Left ventricle myocardium superior (tissue), 1 donor: ENCODE results near the gene AJAP1. TPM values are rescaled to one million over a fixed set of nuclear protein-coding genes. Genes with fewer than 3 reads are reported as not detected.
A peak's percentile ranks its signal among the peaks of the same experiment; 100 is the strongest.

Source experiments
- ATAC-seq: fragments of 200-7000 bp; cut with Tn5 transposase; one replicate; pipeline ENCODE4 v1.9.1; 2020; ENCODE audit warnings: mild to moderate bottlenecking, moderate library complexity
- DNase-seq: peaks from one replicate; pipeline ENCODE4 v3.0.0-alpha.2; 2020
- intact Hi-C: fragments of 100-400 bp; cut with micrococcal nuclease; formaldehyde crosslinking; loops from one replicate; pipeline ENCODE4 v1.11.0; 2022
- total RNA-seq: library from RNA; stranded (reverse); fragmentation: NEBNext Ultra II Directional; extraction: Animal tissue kit (Norgen Biotek cat#: 25700); gene quantifications from one replicate; pipeline ENCODE4 v1.2.1, GENCODE V29; 2021
- donor health status: DM: no; HTN: yes; CAD: no; lungs with severe emphysema.

The AJAP1 gene
- total RNA-seq, 1 donor from 2014 or later: 0.05 TPM

DNA sequence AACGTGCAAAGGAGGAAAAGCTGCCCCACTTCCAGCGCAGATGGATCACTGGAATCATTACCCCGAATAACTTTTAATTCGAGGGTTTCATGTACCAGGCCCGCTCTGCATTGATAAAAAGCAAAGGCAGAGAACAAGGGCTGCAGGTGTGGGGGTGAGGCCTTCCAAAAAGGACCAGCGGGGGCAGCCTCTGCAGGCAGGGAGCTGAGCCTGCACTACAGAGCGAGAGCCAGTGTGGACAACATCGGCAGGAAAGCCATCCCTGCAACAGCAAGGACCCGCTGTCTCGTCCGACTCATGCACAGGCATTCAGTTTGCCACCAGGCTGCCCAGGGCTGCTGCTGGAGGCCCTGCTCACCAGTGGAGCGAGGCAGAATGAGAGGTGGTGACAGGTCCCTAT lies 27.1 kb upstream of the AJAP1 start:
- DNase-seq (no peak), ATAC-seq (no peak)
- intact Hi-C loops: no loop called here

DNA sequence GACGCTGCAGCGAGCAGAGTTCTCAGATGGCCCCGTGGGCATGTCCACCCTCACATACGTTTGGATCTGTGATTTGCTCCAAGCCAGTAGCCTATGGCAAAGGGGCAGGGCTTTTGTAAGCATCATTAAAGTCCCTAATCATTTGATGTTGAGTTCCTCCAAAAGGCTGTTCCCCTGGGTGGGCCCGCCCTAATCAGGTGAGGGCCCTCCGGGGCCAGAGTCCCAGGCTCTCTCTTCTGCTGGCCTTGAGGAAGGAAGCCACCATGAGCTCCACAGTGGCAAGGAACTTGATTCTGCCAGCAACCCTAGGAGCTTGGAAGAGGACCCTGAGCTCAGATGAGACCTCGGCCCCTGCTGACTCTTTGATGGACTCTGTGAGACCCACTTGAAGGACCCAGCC lies 25.4 kb upstream of the AJAP1 start:
- intact Hi-C loops: no loop called here
- DNase-seq: no peak
- no peak for ATAC-seq

DNA sequence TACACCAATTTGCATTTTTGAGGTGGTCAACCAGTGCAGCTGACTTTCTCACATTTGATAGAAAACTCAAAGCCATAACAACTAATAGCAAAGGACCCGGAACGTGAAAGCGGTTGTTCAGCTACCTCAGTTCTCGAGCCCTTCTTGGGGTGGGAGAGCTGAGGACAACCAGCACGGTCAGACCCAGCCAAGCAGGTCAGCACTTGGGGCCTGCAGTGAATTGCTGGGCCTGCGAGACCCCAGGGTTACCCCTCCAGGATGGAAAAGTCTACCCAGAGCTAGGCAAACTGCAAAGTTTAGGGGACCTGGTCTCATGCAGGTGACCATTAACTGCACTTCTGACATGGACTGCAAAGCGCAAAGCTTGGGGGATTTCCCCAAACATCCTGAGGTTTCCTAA lies 23.8 kb upstream of the AJAP1 start:
- DNase-seq (no peak), ATAC-seq (no peak)
- intact Hi-C loops: no loop called here

DNA sequence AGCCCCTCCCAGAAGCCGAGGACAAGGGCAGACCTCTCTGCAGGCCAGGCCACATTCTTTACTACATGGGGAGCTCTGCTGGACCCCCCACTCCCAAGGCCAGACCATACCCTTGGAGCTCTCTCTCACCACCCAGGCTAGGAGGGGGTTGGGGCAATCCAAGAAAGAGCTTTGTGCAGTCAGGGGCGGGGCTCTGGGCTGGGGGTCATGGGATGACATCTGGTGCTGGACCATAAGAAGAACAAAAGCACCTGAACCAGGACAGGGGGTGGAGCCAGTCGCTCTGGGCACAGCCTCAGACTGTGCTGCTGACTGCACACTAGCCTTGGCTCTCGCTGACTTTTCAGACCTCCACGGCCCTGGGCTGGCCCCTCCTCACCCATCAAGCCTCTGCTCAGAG lies 23.1 kb upstream of the AJAP1 start:
- intact Hi-C loops: no loop called here
- no peak for DNase-seq

DNA sequence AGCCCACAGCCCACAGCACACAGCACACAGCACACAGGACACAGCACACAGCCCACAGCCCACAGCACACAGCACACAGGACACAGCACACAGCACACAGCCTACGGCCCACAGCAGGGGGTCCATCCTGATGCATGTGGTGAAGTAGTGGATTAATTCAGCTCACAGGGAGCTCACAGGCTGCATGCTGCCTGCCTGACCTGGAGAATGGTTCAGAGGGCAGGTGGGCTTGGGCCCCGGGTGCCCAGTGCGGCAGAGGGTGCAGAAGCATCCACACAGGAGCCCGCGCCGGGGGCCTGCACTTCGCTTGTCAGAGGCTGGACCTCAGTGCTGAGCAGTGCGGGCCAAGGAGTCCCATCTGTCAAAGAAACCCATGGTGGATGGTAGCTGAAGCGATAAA lies 21.1 kb upstream of the AJAP1 start:
- intact Hi-C loops: no loop called here
- DNase-seq: no peak
- ATAC-seq: no peak

More for the DNA sequence above, 23.1 kb upstream of the AJAP1 start:
- ATAC-seq: no peak

DNA sequence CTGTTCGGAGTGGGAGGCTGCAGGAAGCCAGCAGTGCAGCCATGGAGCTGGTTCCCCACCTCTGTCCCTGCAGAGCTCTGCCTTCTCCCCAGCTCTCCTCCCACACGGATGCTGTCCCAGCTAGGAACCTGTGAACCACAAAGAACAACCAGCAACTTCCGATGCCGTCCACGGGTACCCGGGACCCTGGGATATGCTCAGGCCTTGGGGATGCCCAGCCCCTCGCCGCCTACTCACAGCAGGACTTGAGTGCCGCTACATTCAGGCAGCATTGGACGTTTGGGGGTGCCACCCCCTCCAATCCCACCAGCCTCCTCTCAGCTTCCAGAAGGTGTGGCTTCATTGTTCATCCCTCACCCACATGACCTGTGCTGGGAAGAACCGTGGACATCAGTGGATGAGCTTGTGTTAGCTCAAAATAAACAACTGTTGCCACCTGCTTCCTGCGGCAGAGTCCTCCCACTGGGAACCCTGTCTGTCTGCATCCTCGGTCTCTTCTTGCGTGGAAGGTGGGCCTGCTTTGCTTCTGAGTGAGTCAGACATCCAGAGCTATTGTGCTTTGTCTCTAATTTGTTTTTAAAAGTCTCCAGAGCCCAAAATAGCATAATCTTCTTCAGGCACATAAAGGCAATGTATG lies 20.1 kb upstream of the AJAP1 start:
- intact Hi-C loops: no loop called here
- DNase-seq (no peak), ATAC-seq (no peak)

DNA sequence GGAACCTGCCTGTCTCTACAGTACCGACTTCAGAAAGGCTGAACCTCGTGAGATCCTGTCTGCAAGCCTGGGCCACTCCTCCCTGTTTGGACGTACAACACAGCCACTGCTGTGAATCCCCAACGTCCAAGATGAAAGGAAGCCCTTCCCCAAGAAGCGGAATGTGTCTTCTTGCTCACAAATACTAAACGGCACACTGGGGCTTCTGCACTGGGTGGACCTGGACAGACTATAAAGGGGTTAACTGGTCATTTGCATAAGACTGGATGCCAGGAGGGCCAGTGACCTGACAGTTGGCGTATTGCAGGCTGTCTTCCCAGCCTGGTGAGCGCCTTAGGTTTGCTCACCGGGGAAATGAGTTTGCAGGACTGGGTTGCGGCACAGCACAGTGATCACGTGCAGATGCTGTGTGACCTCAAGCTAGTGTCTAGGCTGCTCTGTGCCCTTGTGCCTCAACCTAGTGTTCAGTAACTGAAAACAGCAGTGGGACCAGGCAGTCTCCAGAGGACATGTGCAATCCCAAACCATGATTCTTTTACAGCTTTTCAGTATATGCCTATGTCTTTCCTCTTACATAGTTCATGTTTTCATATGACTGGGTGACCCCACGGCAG lies 19.5 kb upstream of the AJAP1 start:
- DNase-seq: no peak

DNA sequence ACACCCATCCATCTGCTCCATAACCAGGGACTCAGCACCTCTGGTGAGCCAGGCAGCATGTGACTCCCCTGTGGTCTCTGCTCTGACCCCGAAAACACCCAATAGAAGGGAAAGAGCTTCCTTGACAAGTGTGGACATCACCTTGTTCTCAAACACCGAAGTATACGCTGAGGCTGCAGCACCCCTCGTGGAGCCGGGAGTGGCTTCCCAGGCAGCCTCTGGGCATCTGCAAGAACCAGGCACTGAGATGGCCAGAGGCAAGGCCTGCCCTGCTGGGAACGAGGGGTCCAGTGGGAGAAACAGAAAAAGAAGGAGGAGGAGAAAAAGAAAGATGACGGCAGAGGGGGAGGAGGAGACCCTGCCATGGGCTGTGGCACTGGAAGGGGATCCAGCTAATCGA lies 18.2 kb upstream of the AJAP1 start:
- intact Hi-C loops: no loop called here
- ATAC-seq (no peak), DNase-seq (no peak)

More for the DNA sequence above, 19.5 kb upstream of the AJAP1 start:
- no peak for ATAC-seq
- intact Hi-C loops: no loop called here

DNA sequence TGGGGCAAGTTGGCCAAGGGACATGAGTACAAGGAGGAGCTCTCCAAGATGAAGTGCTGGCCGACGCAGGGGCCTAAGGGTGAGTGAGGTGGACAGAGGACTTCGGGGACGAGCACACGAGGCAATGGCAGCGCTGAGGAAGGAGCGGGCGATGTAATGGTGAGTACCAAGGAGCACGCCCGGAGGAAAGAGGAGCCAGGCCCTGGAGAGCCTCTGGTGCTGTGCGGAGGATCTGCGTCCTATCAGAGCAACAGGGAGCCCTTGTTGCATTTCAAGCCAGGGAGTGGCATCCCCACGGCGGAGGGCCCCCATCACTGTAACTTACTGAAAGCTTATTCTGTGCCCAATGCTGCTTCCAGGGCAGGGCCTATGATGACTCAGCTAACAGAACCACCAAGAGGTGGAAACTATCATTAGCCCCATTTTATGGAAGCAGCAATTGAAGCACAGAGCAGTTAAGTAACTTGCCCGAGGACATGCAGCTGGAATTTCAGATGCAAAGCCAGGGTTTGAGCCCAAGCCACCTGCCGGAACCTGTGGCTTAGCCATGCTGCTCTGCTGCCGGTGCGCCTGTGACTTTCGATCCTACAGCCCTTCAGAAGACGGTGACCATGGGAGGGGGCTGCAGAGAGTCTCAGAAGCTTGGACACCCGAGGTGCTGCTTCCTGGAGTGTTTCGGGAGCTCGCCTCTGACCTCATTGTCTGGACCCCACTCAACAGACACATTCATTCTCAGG lies 17.6 kb upstream of the AJAP1 start:
- DNase-seq (no peak), ATAC-seq (no peak)
- intact Hi-C loops: no loop called here

DNA sequence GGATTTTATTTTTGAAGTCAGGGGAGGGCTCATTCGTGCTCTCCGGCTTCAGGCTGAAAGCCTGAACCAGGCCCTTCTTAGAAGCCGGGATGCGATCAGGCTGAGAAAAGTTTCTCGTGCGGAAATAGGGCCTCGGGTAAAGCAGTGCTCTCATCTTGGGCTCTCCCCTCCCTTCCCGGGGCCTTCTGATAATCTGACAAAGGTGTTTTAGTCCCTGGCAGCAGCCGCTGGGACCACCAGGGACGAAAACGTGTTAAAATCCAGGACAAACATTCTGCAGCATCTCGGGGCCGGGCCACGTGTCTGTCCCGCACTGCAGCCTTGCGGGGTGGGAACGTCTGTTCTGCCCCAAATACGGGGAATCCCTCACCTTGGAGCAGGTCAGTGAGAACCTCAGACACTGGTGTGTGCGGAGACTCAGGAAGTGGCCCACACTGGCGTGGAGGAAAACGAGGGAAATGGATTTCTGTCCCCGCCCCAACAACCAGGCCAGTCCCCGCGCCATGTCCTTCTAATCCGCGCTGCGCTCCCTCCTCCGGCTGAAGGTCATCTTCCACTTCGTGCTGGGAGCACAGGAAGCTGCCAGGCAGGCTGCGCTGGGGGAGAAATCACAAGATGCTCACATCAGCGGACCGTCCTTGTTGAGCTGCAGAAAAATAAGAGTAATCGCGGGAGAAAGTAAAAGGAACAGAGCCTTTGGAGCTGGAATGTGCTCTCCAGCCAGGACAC lies 16.6 kb upstream of the AJAP1 start:
- ATAC-seq (no peak), DNase-seq (no peak)
- intact Hi-C loops: no loop called here

DNA sequence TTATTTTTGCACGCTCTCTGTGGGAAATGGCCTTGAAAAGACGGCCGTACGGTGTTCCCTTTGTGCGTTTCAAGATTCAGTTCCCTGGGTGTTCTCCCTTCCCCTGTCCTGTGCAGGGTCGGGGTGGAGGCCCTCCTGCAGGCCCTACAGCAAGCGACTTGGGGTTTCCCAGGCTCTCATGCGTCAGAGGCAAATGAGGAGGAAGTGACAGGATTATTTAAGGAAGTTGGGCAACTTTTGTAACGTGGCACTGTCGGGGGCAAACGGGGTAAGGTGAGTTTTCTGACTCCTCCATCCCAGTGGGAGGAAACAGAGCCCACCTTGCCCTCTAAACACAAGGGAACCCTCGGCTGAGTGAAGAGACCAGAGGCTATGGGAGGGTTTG lies 16.1 kb upstream of the AJAP1 start:
- DNase-seq: no peak
- ATAC-seq: no peak
- intact Hi-C loops: no loop called here

DNA sequence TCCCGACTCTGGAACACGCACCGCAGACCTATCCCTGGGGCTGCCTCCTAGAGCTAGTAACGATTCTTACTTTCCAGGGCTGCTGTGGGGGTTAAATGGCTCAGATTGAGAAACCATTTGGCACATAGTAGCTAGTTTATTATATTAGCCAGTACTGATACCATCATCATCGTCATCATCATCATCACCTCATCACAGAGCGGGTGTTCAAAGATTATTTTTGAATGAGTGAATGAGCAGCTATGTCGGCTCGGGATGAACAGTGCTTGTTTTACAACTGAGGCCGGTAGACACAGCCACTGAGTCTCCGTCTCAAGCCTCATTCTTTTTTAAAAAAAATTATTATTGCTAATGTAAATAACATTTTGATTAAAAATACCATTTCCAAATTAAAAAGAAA lies 13.5 kb upstream of the AJAP1 start:
- ATAC-seq (no peak), DNase-seq (no peak)
- intact Hi-C loops: no loop called here

DNA sequence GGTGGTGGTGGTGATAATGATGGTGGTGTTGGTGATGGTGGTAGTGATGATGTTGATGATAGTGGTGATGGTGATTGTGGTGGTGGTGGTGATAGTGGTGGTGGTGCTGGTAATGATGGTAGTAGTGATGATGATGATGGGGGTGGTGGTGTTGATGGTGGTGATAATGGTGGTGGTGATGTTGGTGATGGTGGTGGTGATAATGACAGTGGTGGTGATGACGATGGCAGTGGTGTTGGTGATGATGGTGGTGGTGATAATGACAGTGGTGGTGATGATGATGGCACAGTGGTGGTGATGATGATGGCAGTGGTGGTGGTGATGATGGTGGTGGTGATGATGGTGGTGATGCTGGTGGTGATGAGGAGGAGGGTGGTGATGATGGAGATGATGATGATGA lies 7.0 kb upstream of the AJAP1 start:
- ATAC-seq (no peak), DNase-seq (no peak)
- intact Hi-C loops: no loop called here

DNA sequence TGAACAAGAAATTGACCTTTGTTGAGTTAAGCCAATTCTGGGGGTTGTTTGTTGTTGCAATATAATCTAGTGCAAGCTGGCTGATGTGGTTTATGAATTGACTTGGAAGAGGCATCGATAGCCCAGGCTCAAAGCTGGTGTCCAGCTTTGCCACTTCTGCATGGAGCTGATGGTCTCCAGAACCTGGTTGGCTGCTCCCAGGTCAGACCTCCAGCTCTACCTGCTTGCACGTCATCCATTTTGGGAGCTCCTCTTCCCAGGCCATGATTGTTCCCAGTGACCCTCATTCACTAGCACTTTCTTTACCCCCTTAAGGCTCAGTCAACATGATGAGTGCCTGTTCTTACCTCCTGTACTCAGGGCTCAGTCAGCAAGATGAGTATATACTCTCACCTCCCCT lies 5.8 kb upstream of the AJAP1 start:
- DNase-seq (no peak), ATAC-seq (no peak)
- intact Hi-C loops: no loop called here

DNA sequence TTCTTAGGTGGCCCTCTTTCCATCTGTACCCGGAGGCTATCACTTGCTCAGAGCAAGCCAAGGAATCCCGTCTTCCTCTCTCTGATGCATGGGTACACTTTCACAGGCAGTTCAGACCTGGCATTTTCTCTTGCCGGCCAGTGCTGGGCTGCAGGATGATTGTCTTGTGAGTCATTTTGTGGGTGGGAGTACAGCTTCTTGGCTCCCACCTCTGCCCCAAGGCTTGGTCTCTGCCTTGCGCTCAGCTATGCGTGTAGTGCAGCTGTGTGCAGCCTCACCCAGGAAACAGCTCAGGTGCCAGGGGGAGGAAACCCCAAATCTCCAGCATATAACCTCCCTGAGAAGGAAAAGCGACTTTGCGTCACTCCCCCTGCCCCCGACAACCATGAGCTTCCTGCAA lies 3.9 kb upstream of the AJAP1 start:
- ATAC-seq (no peak), DNase-seq (no peak)
- intact Hi-C loops: no loop called here

DNA sequence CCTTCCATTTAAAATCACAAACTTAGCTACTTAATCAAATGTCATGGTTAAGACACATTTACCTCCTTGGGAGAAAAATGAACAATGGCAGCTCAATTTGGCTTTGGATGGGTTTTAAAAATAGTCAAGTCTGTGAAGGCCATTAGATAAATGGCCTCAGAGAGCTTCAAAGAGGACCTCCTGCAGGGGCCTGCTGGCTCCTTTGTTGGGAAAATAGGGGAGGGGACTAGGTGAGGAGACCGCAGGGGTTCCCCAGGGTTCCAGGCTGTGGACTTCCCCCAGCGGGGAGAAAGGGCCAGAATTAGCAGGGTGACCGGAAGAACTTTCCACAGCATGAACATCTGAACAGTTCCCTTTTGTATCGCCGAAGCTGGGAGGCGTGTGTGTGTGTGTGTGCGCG lies 3.4 kb upstream of the AJAP1 start:
- ATAC-seq (no peak), DNase-seq (no peak)
- intact Hi-C loops: no loop called here

DNA sequence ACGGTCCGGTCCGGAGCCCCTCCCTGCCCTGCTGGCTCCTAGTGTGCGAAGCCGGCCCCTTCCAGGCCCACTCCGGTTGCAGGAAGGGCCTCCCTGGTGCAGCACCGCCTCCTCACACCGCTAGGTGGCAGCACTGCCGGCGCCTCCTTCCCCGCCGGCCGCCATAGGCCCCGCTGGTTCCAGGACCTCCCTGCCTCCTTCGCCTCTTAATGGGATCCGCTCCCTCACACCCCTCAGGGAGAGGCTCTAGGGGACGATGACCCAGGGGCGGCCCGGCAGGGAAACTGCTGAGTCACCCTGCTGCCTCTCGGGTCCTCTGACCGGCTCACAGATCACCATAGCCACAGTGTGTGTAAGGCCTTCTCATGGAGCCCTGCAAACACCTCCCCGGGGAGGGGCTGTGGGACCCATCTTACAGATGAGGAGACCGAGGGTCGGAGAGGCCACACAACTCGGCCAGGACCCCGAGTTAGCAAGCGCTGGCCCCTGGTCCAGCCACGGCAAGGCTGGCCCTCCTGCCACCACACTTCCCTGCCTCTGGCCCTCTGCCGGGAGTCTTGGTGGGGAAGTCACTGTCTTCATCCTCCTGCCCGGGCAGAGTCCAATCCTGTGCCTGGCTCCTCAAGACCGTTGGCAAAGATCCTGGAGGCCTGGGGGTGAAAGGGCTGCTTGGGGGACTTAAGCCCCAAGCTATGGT lies 1.6 kb upstream of the AJAP1 start:
- intact Hi-C loops: no loop called here
- DNase-seq: peak; percentile 68
- peak; percentile 79 for ATAC-seq

DNA sequence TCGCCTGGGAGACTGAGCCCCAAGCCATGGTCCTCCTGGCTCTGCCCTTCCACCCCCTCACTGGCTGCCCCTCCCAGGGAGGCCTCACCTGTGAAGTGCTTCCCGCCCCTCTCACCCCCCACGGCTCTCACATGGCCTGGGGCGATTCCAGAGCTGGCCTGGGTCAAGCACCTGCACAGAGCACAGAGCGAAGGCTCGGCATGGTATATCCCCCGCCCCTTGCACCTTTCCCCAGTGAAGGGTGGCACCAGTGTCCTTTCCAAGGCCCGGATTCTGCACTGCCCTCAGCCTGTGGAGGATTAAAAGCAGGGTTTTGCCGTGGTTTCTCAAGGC lies 1.1 kb upstream of the AJAP1 start:
- DNase-seq (no peak), ATAC-seq (no peak)
- intact Hi-C loops: no loop called here

DNA sequence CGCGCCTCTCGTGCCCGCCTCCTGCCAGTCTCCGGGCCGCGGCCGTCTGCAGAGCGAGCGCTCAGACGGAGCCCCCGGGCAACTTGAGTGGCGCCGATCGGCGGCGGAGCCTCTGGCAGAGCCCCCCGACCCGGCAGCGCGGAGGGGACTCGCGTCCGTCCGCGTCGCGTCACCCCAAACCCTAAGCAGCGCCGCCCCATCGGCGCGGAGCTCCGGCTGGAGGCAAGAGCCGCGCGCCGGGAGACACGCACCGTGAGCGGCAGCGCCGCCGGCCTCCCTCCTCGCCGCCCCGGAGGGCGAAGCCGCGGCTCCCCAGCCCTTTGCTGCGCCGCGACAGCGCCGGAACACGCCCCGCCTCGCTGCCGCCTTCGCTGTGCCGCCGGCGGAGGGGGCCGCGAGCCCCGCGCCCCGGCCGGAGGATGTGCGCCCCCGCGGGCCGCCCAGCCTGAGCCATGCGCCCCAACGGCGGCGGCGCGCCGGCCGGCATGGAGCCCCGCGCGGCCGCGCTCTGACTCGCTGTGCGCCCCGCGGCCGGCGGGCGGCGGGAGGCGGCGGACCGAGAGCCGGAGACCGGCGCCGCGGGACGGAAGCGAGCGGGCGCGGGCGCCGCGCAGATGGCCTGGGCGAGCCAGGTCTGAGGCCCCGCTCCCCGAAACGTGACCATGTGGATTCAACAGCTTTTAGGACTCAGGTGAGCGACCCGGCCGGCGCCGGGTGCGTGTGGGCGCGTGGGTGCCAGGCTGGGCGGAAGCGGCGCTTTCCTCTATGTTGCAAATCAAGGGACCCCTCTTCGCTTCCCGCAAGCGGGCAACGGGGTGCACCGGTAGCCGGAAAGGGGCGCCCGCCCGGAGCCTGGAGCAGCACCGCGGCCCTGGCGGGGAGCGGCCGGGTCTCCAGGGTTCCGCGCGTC lies 610 bp downstream of the AJAP1 start:
- ATAC-seq (no peak), DNase-seq (no peak)
- intact Hi-C loops: no loop called here
